ENCODE measurements around the gene TCEA3. TPM values are rescaled to one million over a fixed set of nuclear protein-coding genes. Genes with fewer than 3 reads are reported as not detected.

Gene TCEA3
- total and polyA plus RNA-seq, 2 experiments from 2014 or later, result not detected

GRCh38 chr1:23358310-23358875 lies 66.2 kb downstream of the TCEA3 start (continued):
- TF ChIP-seq ZNF462 (CRISPR knock-in tag; IDR thresholded peaks at IDR 0.05), result no peak

- DNase-seq (ENCODE audit: low spot score), result peak; percentile 93
- Histone ChIP-seq H3K9me2 (ENCODE audit: insufficient read depth) (no peaks in the 10 kb centered on the region), H4K20me1 (replicated peaks; ENCODE audit: insufficient read depth) (peaks cover 34% of the 10 kb centered on the region), H3K4me2 (no peak overlapping the region), H2AFZ (no peak overlapping the region), H3K79me2 (replicated peaks; ENCODE audit: insufficient read depth) (no peaks in the 10 kb centered on the region), H3K36me3 (ENCODE audit: insufficient read depth) (peaks cover 16% of the 10 kb centered on the region), H3K4me1 (ENCODE audit: insufficient read depth) (no peaks in the 10 kb centered on the region), H3F3A (replicated peaks; ENCODE audit: low read depth) (0 out of 2 replicates have a peak, but pooled peaks cover 3% of the 10 kb centered on the region), H3K4me3 (no peak overlapping the region), H3K27ac (ENCODE audit: low read depth) (no peak overlapping the region), H3K27me3 (ENCODE audit: insufficient read depth) (peaks cover 98% of the 10 kb centered on the region)
- Mint-ChIP-seq H3K27me3 (ENCODE audit: insufficient read depth, low read depth, poor library complexity) (peaks cover 100% of the 10 kb centered on the region), H3K4me1 (no peaks in the 10 kb centered on the region), H3K9me3 (peaks cover 38% of the 10 kb centered on the region), H3K36me3 (ENCODE audit: low read depth) (peaks cover 30% of the 10 kb centered on the region), H3K4me3 (no peak overlapping the region), H3K27ac (no peak overlapping the region)
- peak; percentile 97 for ATAC-seq
- TF ChIP-seq POLR2AphosphoS5 (IDR thresholded peaks at IDR 0.05; ENCODE audit: low read depth) (peak; percentile 98), CREB1 (CRISPR knock-in tag; IDR thresholded peaks at IDR 0.05; ENCODE audit: low read depth) (peak; percentile 44; the same call in 1 of the 2 replicates), REST (IDR thresholded peaks at IDR 0.05; ENCODE audit: unreplicated experiment) (no peak), NANOG (IDR thresholded peaks at IDR 0.05; ENCODE audit: borderline replicate concordance) (peak; percentile 91), EZH2 (IDR thresholded peaks at IDR 0.05; ENCODE audit: low read depth, unreplicated experiment) (no peak)
Observed at GRCh38 chr1:23357138-23357908, 67.2 kb downstream of the TCEA3 start.
